WI38 (cell line): Measurements from ENCODE around the gene ATP8B1.

ENCODE experiments used
- H3K4me3 ChIP-seq: 2 replicates; pipeline ENCODE4 v1.5.1; 2011; ENCODE audit warnings: low read depth, mild to moderate bottlenecking, control low read depth, low read length
- TF ChIP-seq, protein P1 (sequence below): IDR thresholded peaks from 2 replicates; pipeline ENCODE4 v1.5.1; 2012; ENCODE audit warnings: low read depth, mild to moderate bottlenecking, control low read depth, low read length

ATP8B1 gene

DNA sequence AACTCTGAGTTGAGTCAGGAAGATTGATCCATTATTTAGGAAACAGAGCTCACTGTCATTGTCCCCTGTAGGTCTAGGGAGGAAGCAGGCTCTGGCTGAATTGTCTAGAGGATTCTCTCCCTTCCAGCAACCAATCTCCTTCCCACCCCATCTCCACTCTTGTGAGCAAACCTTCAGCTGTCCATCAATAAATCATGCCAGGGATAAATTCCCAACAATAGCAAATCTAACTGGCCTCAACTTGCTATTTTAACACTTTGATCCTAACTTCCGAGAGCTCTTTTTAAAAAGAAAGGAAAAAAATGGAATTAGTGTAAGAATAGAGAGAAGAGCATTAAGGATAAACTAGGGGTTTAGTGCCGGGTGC lies 53.5 kb downstream of the ATP8B1 start:
- H3K4me3 ChIP-seq = no peak overlapping the region
- TF ChIP-seq, protein P1, sequence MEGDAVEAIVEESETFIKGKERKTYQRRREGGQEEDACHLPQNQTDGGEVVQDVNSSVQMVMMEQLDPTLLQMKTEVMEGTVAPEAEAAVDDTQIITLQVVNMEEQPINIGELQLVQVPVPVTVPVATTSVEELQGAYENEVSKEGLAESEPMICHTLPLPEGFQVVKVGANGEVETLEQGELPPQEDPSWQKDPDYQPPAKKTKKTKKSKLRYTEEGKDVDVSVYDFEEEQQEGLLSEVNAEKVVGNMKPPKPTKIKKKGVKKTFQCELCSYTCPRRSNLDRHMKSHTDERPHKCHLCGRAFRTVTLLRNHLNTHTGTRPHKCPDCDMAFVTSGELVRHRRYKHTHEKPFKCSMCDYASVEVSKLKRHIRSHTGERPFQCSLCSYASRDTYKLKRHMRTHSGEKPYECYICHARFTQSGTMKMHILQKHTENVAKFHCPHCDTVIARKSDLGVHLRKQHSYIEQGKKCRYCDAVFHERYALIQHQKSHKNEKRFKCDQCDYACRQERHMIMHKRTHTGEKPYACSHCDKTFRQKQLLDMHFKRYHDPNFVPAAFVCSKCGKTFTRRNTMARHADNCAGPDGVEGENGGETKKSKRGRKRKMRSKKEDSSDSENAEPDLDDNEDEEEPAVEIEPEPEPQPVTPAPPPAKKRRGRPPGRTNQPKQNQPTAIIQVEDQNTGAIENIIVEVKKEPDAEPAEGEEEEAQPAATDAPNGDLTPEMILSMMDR = no peak

GRCh38 chr18:57748770-57749603 lies 54.1 kb downstream of the ATP8B1 start:
- TF ChIP-seq, protein P1 = no peak
- H3K4me3 ChIP-seq = no peak overlapping the region

DNA sequence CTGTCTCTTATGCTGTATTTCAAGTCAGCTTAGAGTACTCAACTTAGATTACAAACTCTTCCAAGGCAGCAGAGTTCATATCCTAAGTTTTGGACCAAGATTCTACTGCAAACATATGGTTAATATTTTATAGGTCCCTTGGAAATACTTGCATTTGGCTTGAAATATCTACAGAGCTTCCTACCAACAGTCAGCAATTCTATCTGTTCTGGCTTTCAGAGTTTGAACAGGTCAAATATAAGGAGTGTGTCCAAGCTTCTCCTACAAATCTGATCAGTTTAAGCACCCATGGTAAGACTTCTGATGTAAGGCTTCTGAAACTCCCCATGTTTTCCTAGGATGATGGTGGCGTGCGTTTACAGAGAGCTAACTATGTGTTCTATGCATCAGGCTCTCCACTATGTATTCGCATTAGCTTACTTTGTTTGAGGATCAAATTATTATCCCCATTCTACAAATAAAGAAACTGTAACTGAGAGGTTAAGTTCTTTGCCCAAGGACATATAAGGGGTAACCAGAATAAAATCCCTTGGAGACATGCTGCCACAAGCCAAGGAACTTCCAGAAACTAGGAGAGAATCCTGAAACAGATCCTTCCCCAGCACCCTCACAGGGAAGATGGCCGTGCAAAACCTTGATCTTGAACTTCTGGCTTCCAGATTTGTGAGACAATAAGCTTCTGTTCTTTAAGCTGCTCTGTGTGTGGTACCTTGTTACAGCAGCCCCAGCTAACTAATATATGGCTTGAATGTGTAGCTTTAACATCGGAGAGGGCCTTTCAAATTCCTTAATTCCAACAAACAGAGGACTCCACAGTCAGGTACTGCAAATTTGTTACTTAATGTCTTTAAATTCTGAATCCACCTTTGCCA lies 55.1 kb downstream of the ATP8B1 start:
- H3K4me3 ChIP-seq = no peak overlapping the region

GRCh38 chr18:57744211-57744694 lies 58.9 kb downstream of the ATP8B1 start:
- H3K4me3 ChIP-seq = no peak overlapping the region
- TF ChIP-seq, protein P1 = no peak

More for the DNA sequence above, 55.1 kb downstream of the ATP8B1 start:
- TF ChIP-seq, protein P1 = no peak

- no peak overlapping the region for H3K4me3 ChIP-seq
- TF ChIP-seq, protein P1 = no peak
Observed at GRCh38 chr18:57743008-57743407, 60.1 kb downstream of the ATP8B1 start.

DNA sequence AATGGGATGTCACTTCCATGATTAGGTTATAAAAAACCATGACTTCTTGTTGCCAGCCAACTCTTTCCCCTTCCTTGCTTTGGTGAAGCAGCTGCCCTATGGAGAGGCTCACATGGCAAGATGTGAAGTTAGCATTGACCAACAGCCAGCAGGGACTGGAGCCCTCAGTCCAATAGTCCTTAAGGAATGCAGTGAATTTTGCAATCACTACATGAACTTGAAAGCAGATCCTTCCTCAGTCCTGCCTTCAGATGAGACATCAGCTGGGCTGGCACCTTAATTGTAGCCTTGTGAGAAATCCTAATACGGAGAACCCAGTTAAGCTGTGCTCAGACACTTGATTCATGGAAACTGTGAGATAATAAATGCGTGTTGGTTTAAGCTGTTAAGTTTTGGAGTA lies 61.8 kb downstream of the ATP8B1 start:
- no peak overlapping the region for H3K4me3 ChIP-seq
- TF ChIP-seq, protein P1 = no peak
